Myocyte (in vitro differentiated cells): ENCODE results near the gene IL17C. TPM values are rescaled to one million over a fixed set of nuclear protein-coding genes. Genes with fewer than 3 reads are reported as not detected.
"Not testable (repeated sequence)": the region's sequence is repeated elsewhere in the genome, so short reads cannot be mapped to it uniquely, and the experiment has no call there.

ENCODE experiments used
- DNase-seq: peaks from one replicate; pipeline ENCODE4 v3.0.0-alpha.2; 2012; ENCODE audit warnings: low read depth
- total RNA-seq: library from RNA; depleted of rRNA; stranded (reverse); fragments of >200 nt; gene quantifications from 2 replicates; pipeline ENCODE4 v1.2.3, GENCODE V29; 2014

Gene IL17C
- total RNA-seq, 1 donor from 2014 or later, result not detected

- not testable (repeated sequence) for DNase-seq
Measured at GRCh38 chr16:88609426-88609825, 28.9 kb upstream of the IL17C start.

GRCh38 chr16:88610080-88610479 lies 28.3 kb upstream of the IL17C start:
- no peak for DNase-seq

- DNase-seq, result no peak
Measured at GRCh38 chr16:88610909-88611812, 27.2 kb upstream of the IL17C start.

- peak; percentile 52 for DNase-seq
Measured at GRCh38 chr16:88613293-88613692, 25.1 kb upstream of the IL17C start.

GRCh38 chr16:88613911-88614817 lies 24.2 kb upstream of the IL17C start:
- no peak for DNase-seq

GRCh38 chr16:88614818-88615580 lies 23.4 kb upstream of the IL17C start:
- DNase-seq, result no peak

- DNase-seq, result no peak
Measured at GRCh38 chr16:88616320-88616719, 22.1 kb upstream of the IL17C start.

GRCh38 chr16:88616736-88617135 lies 21.6 kb upstream of the IL17C start:
- DNase-seq, result no peak

GRCh38 chr16:88617268-88618031 lies 20.9 kb upstream of the IL17C start:
- DNase-seq, result no peak

- DNase-seq, result peak; percentile 41
Measured at GRCh38 chr16:88618182-88618955, 20.0 kb upstream of the IL17C start.

GRCh38 chr16:88618956-88619667 lies 19.3 kb upstream of the IL17C start:
- DNase-seq, result no peak

GRCh38 chr16:88619859-88620815 lies 18.2 kb upstream of the IL17C start:
- no peak for DNase-seq

- no peak for DNase-seq
Measured at GRCh38 chr16:88622125-88622524, 16.2 kb upstream of the IL17C start.

GRCh38 chr16:88622866-88623265 lies 15.5 kb upstream of the IL17C start:
- DNase-seq, result no peak

- no peak for DNase-seq
Measured at GRCh38 chr16:88623858-88624257, 14.5 kb upstream of the IL17C start.

- no peak for DNase-seq
Measured at GRCh38 chr16:88624481-88624880, 13.9 kb upstream of the IL17C start.

GRCh38 chr16:88624977-88625576 lies 13.3 kb upstream of the IL17C start:
- no peak for DNase-seq
